NOMO-1 treated with dmso at 0.1 percent for 144 hours (cell line): ENCODE measurements around the gene PRPF6.
A peak's percentile ranks its signal among the peaks of the same experiment; 100 is the strongest.
"Not testable (repeated sequence)": the region's sequence is repeated elsewhere in the genome, so short reads cannot be mapped to it uniquely, and the experiment has no call there.

Experiments used
- DNase-seq: peaks from one replicate; lab custom pipeline; 2025; ENCODE audit not compliant: unreplicated experiment; lab: John Stamatoyannopoulos, UW

The PRPF6 gene

GRCh38 chr20:63973160-63973479 lies 7.8 kb upstream of the PRPF6 start:
- no peak for DNase-seq

- peak; percentile 77 for DNase-seq
Measured at GRCh38 chr20:63973636-63974401, 7.1 kb upstream of the PRPF6 start.

GRCh38 chr20:63974402-63975200 lies 6.3 kb upstream of the PRPF6 start:
- DNase-seq: no peak

GRCh38 chr20:63976511-63976910 lies 4.4 kb upstream of the PRPF6 start:
- DNase-seq: not testable (repeated sequence)

- DNase-seq: no peak
Measured at GRCh38 chr20:63976980-63977738, 3.8 kb upstream of the PRPF6 start.

GRCh38 chr20:63977739-63978276 lies 3.1 kb upstream of the PRPF6 start:
- no peak for DNase-seq

GRCh38 chr20:63978319-63979228 lies 2.4 kb upstream of the PRPF6 start:
- no peak for DNase-seq

- DNase-seq: no peak
Measured at GRCh38 chr20:63979229-63979556, 1.7 kb upstream of the PRPF6 start.

- peak; percentile 62 for DNase-seq
Measured at GRCh38 chr20:63979557-63980316, 1.2 kb upstream of the PRPF6 start, which contains the start of gene SAMD10. SAMD10 (minus strand) TSS chr20:63979642; CDS start chr20:63979467, 175 bp downstream.

- no peak for DNase-seq
Measured at GRCh38 chr20:63980317-63980805, 571 bp upstream of the PRPF6 start.

GRCh38 chr20:63982937-63983336 lies 2.0 kb downstream of the PRPF6 start:
- DNase-seq: no peak

- DNase-seq: no peak
Measured at GRCh38 chr20:64000906-64001305, 20.0 kb downstream of the PRPF6 start.

- DNase-seq: no peak
Measured at GRCh38 chr20:64001607-64002011, 20.7 kb downstream of the PRPF6 start.

- no peak for DNase-seq
Measured at GRCh38 chr20:64003960-64004725, 23.2 kb downstream of the PRPF6 start.

GRCh38 chr20:64005394-64005793 lies 24.5 kb downstream of the PRPF6 start:
- DNase-seq: no peak

GRCh38 chr20:64006490-64006889 lies 25.6 kb downstream of the PRPF6 start:
- no peak for DNase-seq

GRCh38 chr20:64006902-64007301 lies 26.0 kb downstream of the PRPF6 start:
- no peak for DNase-seq

GRCh38 chr20:64009811-64010387 lies 29.0 kb downstream of the PRPF6 start:
- no peak for DNase-seq
